HFFc6 (cell line): ENCODE measurements around the gene AKAP13. TPM values are rescaled to one million over a fixed set of nuclear protein-coding genes. Genes with fewer than 3 reads are reported as not detected.

ENCODE experiments used
- DNase-seq: peaks from one replicate; pipeline ENCODE4 v3.0.0-alpha.2; 2018
- H3K27ac Mint-ChIP-seq: 2 replicates; pipeline ENCODE4 v1.8.0; 2020; ENCODE audit warnings: mild to moderate bottlenecking, mixed read lengths
- H3K27me3 Mint-ChIP-seq: 2 replicates; pipeline ENCODE4 v1.8.0; 2021; ENCODE audit warnings: mild to moderate bottlenecking, moderate library complexity, mixed read lengths; ENCODE audit not compliant: insufficient read depth
- H3K36me3 Mint-ChIP-seq: 2 replicates; pipeline ENCODE4 v1.8.0; 2021; ENCODE audit warnings: low read depth, mixed read lengths
- H3K4me1 Mint-ChIP-seq: 2 replicates; pipeline ENCODE4 v1.8.0; 2020; ENCODE audit warnings: low read depth, mixed read lengths
- H3K4me3 Mint-ChIP-seq: 2 replicates; pipeline ENCODE4 v1.8.0; 2020; ENCODE audit warnings: mild to moderate bottlenecking, moderate library complexity, mixed read lengths
- H3K9me3 Mint-ChIP-seq: 2 replicates; pipeline ENCODE4 v1.8.0; 2020; ENCODE audit warnings: mild to moderate bottlenecking, mixed read lengths
- total RNA-seq, 6 experiments: library from RNA; stranded (reverse); fragmentation: NEBNext Ultra II Directional; extraction: Animal tissue kit (Norgen Biotek cat#: 25700); gene quantifications; 2 replicates in 1 of 6; 3 replicates in 5 of 6; pipeline ENCODE4 v1.2.3, GENCODE V29; 2021
- TF ChIP-seq, protein P1 (sequence below): fragments of 200-600 bp; sonication (generic); IDR thresholded peaks from 2 replicates; pipeline ENCODE4 v1.5.0; 2021; ENCODE audit warnings: antibody characterized with exemption, mild to moderate bottlenecking

AKAP13 gene
- total RNA-seq, 6 experiments from 2014 or later: 29.0 to 51.3 (median 35.6) TPM

GRCh38 chr15:85688711-85689110 is 308.3 kb downstream of the AKAP13 start:
- Mint-ChIP-seq H3K4me3 (no peak overlapping the region), H3K36me3 (peaks cover 33% of the 10 kb centered on the region; the same call in 1 of the 2 replicates), H3K9me3 (no peaks in the 10 kb centered on the region), H3K27me3 (no peaks in the 10 kb centered on the region; the same call in 1 of the 2 replicates), H3K27ac (no peak overlapping the region), H3K4me1 (no peaks in the 10 kb centered on the region)
- DNase-seq: no peak
- TF ChIP-seq, protein P1, sequence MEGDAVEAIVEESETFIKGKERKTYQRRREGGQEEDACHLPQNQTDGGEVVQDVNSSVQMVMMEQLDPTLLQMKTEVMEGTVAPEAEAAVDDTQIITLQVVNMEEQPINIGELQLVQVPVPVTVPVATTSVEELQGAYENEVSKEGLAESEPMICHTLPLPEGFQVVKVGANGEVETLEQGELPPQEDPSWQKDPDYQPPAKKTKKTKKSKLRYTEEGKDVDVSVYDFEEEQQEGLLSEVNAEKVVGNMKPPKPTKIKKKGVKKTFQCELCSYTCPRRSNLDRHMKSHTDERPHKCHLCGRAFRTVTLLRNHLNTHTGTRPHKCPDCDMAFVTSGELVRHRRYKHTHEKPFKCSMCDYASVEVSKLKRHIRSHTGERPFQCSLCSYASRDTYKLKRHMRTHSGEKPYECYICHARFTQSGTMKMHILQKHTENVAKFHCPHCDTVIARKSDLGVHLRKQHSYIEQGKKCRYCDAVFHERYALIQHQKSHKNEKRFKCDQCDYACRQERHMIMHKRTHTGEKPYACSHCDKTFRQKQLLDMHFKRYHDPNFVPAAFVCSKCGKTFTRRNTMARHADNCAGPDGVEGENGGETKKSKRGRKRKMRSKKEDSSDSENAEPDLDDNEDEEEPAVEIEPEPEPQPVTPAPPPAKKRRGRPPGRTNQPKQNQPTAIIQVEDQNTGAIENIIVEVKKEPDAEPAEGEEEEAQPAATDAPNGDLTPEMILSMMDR: no peak

GRCh38 chr15:85689729-85690128 is 309.3 kb downstream of the AKAP13 start:
- Mint-ChIP-seq H3K27ac (peak overlapping the region; percentile 17; the same call in 1 of the 2 replicates), H3K27me3 (no peaks in the 10 kb centered on the region; the same call in 1 of the 2 replicates), H3K4me3 (no peak overlapping the region), H3K9me3 (no peaks in the 10 kb centered on the region), H3K36me3 (peaks cover 32% of the 10 kb centered on the region; the same call in 1 of the 2 replicates), H3K4me1 (no peaks in the 10 kb centered on the region)
- DNase-seq: no peak
- TF ChIP-seq, protein P1: no peak

- Mint-ChIP-seq H3K36me3 (peaks cover 34% of the 10 kb centered on the region), H3K27ac (no peak overlapping the region), H3K4me1 (no peaks in the 10 kb centered on the region), H3K9me3 (no peaks in the 10 kb centered on the region), H3K27me3 (no peaks in the 10 kb centered on the region; the same call in 1 of the 2 replicates), H3K4me3 (no peak overlapping the region)
- TF ChIP-seq, protein P1: no peak
- no peak for DNase-seq
These were observed 310.3 kb downstream of the AKAP13 start for GRCh38 chr15:85690561-85691231.

DNA sequence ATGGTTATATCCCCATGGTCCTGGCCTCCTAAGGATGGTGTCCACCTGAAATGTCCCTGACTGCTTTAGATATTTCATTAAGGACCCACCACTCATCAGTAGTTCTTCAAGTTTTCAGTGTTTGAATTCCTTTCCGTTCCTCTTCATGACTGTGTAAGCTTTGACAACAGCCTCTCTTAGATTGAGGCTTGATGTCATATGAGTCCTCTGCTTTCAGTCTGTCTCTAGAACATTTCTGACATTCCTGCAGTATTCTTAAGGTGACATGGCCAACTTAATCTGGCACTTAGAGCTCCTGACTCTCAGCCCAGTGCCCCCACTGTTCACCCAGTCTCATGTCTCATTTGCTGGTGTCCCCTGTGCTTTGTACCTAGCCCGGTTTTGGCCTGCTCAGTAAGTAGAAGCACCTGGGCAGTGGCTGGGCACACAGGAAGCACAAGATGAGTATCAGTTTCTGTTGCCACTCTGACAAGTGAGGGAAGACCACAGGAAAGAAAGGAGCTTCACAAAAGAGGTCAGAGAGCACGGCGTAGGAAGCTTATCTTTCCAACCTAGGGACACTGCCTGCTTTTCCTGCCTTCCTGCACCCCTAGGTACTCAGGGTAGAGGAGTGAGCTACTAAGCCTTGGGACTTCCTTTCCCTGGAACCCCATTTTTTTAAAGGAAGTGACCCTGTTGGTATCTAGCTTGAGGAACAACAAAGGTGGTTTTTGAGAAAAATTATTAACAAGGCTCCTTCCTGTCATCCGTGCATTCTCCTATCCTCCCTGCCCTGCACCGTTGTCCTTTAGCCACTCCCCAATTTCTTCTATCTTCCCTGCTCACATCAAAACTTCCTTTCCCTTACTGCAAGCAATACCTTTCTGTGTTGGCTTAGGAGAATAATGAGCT is 311.2 kb downstream of the AKAP13 start:
- TF ChIP-seq, protein P1: no peak
- Mint-ChIP-seq H3K27ac (peak overlapping the region; percentile 25; the same call in 1 of the 2 replicates), H3K36me3 (peaks cover 27% of the 10 kb centered on the region), H3K4me1 (no peaks in the 10 kb centered on the region), H3K27me3 (no peaks in the 10 kb centered on the region; the same call in 1 of the 2 replicates), H3K4me3 (no peak overlapping the region), H3K9me3 (no peaks in the 10 kb centered on the region)
- DNase-seq: no peak

DNA sequence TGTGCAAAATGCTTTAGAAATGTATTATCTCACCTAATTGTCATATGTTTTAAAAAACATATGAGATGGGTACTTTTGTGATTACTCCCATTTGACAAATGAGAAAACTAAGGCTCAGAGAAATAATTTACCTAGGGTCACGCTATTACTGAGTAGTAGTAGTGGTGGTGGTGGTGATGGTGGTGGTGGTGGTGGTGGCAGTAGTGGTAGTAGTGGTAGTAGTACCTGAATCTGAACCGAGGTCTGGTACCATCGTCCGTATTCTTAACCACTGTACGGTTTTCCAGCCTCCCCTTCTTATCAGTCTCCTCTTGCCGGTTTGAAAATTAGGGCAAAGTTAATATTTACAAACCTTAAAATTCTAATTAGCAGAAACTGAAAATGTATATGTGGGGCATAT is 311.9 kb downstream of the AKAP13 start:
- H3K9me3 Mint-ChIP-seq: no peaks in the 10 kb centered on the region
- no peaks in the 10 kb centered on the region; the same call in 1 of the 2 replicates for H3K27me3 Mint-ChIP-seq
- H3K36me3 Mint-ChIP-seq: peaks cover 25% of the 10 kb centered on the region
- H3K27ac Mint-ChIP-seq: no peak overlapping the region
- no peak overlapping the region for H3K4me3 Mint-ChIP-seq
- DNase-seq: no peak
- H3K4me1 Mint-ChIP-seq: no peaks in the 10 kb centered on the region
- TF ChIP-seq, protein P1: no peak
